Dendritic cell treated with granulocyte-macrophage colony-stimulating factor and Interleukin-4, amounts not matched to agents 40 ng/mL and 50 ng/mL, for 4 days (primary cell): ENCODE measurements around the gene KIF21B.

Source experiments
- H3K27ac Mint-ChIP-seq: one replicate; pipeline ENCODE4 v1.8.0; 2022; ENCODE audit warnings: mild to moderate bottlenecking, mixed read lengths
- H3K27me3 Mint-ChIP-seq: one replicate; pipeline ENCODE4 v1.8.0; 2022; ENCODE audit warnings: mild to moderate bottlenecking, mixed read lengths
- H3K36me3 Mint-ChIP-seq: one replicate; pipeline ENCODE4 v1.8.0; 2022; ENCODE audit warnings: low read depth, mixed read lengths
- H3K4me1 Mint-ChIP-seq: one replicate; pipeline ENCODE4 v1.8.0; 2022; ENCODE audit warnings: low read depth, mixed read lengths
- H3K4me3 Mint-ChIP-seq: one replicate; pipeline ENCODE4 v1.8.0; 2022; ENCODE audit warnings: mild to moderate bottlenecking, moderate library complexity, mixed read lengths
- H3K9me3 Mint-ChIP-seq: one replicate; pipeline ENCODE4 v1.8.0; 2022; ENCODE audit warnings: mixed read lengths
- intact Hi-C: fragments of 100-400 bp; cut with micrococcal nuclease; formaldehyde crosslinking; loops from one replicate; pipeline ENCODE4 v1.15.0; 2022

Gene KIF21B

DNA sequence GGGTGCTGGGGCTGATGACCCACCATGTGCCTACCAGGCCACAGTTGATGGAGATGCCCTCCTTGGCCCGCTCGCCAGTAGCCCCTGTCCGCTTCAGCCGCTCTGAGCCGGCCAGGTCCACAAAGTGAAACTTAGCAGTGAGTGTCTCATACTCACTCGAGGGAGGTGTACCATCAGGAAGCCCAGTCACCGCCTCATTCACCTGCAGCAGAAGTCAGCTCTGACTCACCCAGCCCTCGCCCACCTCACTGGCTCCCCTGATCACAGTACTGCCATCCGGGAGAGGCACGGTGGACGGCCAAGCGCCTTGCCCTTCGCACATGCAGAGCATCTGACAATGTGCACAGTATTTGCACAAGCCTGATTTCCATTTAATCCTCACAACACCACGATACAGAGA, 18.8 kb downstream of the KIF21B start:
- H3K27ac Mint-ChIP-seq = no peak overlapping the region
- H3K9me3 Mint-ChIP-seq = no peaks in the 10 kb centered on the region
- H3K27me3 Mint-ChIP-seq = no peaks in the 10 kb centered on the region
- no peak overlapping the region for H3K4me3 Mint-ChIP-seq
- peaks cover 13% of the 10 kb centered on the region for H3K36me3 Mint-ChIP-seq
- no peaks in the 10 kb centered on the region for H3K4me1 Mint-ChIP-seq
- intact Hi-C loops = no loop called here

DNA sequence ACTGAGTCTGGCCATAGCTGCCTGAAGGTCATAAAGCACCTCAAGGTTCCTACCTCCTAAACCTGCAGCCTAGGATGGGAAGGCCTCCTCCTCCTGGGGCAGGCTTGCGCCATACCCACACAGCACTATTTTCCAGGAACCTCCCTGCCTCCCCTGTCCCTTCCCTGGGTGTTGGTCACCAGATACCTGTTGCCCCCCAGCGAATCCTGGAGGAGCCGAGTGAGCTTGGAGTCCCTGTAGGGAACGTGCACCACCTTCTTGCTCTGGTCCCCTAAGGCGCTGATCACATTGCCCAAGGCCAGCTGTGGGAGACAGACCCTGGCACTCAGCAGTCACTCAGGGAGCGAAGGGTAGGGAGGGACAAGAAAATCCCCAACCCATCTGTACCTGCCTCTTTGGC, 19.4 kb downstream of the KIF21B start:
- Mint-ChIP-seq H3K27me3 (no peaks in the 10 kb centered on the region), H3K4me3 (no peak overlapping the region), H3K36me3 (peaks cover 19% of the 10 kb centered on the region), H3K27ac (no peak overlapping the region), H3K9me3 (no peaks in the 10 kb centered on the region), H3K4me1 (no peaks in the 10 kb centered on the region)
- intact Hi-C loops = no loop called here

DNA sequence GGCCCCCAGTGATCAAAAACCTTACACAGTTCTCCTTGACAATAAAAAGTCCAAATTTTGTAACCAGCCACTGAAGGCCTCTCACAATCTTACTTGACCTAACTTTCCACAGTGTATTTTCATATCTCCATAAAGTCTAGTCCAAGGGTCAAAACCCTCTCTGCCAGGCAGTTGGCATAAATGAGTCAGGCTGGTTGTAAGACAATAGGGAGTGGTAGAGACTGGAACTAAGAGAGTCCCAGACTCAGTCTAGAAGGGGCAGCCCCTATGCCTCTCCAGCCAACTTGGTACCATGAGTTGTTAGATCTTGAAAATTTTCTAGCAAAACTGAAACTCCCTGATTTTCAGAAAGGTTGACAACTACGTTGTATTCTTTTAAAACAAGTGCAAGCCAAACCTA, 21.0 kb downstream of the KIF21B start:
- no peaks in the 10 kb centered on the region for H3K4me1 Mint-ChIP-seq
- H3K4me3 Mint-ChIP-seq = no peak overlapping the region
- intact Hi-C loops = no loop called here
- no peaks in the 10 kb centered on the region for H3K9me3 Mint-ChIP-seq
- peaks cover 32% of the 10 kb centered on the region for H3K36me3 Mint-ChIP-seq
- H3K27ac Mint-ChIP-seq = no peak overlapping the region
- H3K27me3 Mint-ChIP-seq = no peaks in the 10 kb centered on the region

GRCh38 chr1:201001962-201002361, 21.6 kb downstream of the KIF21B start:
- no peaks in the 10 kb centered on the region for H3K4me1 Mint-ChIP-seq
- no peaks in the 10 kb centered on the region for H3K27me3 Mint-ChIP-seq
- intact Hi-C loops = no loop called here
- no peak overlapping the region for H3K27ac Mint-ChIP-seq
- H3K9me3 Mint-ChIP-seq = no peaks in the 10 kb centered on the region
- H3K4me3 Mint-ChIP-seq = no peak overlapping the region
- peaks cover 37% of the 10 kb centered on the region for H3K36me3 Mint-ChIP-seq

DNA sequence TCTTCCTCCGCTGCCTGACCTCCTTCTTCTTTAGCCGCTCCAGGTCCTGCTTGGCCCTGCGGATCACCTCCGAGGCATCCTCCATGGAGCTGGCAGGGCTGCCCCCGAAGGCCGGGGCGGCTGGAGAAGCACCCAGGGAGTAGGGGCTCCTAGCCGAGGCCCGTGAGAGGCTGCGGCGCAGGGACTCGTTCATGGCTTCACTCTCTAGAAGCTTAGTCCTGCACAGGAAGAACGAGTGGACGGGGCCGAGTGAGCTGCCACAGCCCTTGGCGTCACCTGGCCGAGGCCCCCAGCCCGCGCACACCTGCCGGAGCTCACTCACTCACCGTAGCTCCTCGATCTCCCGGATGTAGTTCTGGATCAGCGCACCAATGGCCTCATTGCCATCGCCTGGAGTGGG, 23.1 kb downstream of the KIF21B start:
- Mint-ChIP-seq H3K27ac (no peak overlapping the region), H3K36me3 (peaks cover 49% of the 10 kb centered on the region), H3K27me3 (no peaks in the 10 kb centered on the region), H3K4me1 (no peaks in the 10 kb centered on the region), H3K9me3 (no peaks in the 10 kb centered on the region), H3K4me3 (no peak overlapping the region)
- intact Hi-C loops = no loop called here

DNA sequence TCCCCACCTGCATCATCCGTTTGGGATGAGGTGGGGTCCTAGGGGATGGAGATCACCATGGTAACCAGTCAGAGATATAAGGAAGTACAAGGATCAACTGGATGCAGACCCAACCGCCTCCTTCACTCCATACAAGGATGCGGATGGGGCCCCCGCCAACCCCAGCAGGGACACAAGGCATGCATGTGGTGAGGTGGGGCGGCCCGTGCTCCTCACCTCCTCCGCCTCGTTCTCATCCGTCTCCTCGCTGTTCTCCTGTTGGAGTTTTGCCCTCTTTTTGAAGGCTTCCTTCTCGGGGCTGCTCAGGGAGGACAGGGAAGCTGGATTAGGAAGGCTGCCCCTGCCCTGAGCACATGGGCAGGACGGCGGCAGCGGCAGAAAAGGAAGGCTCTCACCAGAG, 23.8 kb downstream of the KIF21B start:
- H3K4me1 Mint-ChIP-seq = no peaks in the 10 kb centered on the region
- H3K4me3 Mint-ChIP-seq = no peak overlapping the region
- H3K27me3 Mint-ChIP-seq = no peaks in the 10 kb centered on the region
- H3K27ac Mint-ChIP-seq = no peak overlapping the region
- H3K9me3 Mint-ChIP-seq = no peaks in the 10 kb centered on the region
- H3K36me3 Mint-ChIP-seq = peaks cover 49% of the 10 kb centered on the region
- intact Hi-C loops = no loop called here

- Mint-ChIP-seq H3K4me3 (no peak overlapping the region), H3K27ac (no peak overlapping the region), H3K36me3 (peaks cover 49% of the 10 kb centered on the region), H3K9me3 (no peaks in the 10 kb centered on the region), H3K4me1 (peaks cover 5% of the 10 kb centered on the region), H3K27me3 (no peaks in the 10 kb centered on the region)
- intact Hi-C loops = no loop called here
Observed at GRCh38 chr1:200998323-200998722, 25.2 kb downstream of the KIF21B start.

DNA sequence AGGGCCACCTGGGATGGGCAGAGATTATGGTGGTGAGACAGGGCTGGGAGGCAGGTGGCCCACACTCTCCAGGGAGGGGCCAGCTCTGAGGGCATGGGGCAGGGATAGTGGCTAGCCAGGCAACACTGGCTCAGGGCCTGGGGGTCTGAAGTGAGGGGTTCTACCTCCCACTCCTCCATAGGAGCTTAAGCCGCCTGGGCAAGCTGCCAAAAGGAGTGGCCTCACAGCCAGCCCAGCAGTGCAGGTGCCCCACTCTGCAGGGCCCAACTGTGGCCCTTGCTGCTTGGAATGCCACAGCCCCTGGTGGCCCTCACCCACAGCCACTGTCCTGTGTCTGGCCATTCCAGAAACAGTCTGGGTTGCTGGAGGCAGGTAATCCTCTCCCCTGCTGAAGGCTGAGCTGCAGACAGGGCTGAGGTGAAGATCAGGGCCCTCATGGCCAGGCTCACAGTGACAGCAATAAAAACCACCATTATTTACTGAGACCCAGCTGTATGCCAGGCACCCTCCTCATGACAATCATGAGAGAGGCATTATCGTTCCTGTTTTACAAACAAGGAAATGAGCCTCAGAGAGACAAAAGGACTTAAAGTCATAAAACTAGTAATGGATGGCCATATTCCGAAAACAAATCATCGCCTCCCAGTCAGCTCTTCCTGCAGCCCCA, 31.0 kb downstream of the KIF21B start:
- Mint-ChIP-seq H3K27ac (no peak overlapping the region), H3K4me3 (no peak overlapping the region), H3K36me3 (peaks cover 64% of the 10 kb centered on the region), H3K9me3 (no peaks in the 10 kb centered on the region), H3K4me1 (peaks cover 10% of the 10 kb centered on the region), H3K27me3 (no peaks in the 10 kb centered on the region)
- intact Hi-C loops = no loop called here

DNA sequence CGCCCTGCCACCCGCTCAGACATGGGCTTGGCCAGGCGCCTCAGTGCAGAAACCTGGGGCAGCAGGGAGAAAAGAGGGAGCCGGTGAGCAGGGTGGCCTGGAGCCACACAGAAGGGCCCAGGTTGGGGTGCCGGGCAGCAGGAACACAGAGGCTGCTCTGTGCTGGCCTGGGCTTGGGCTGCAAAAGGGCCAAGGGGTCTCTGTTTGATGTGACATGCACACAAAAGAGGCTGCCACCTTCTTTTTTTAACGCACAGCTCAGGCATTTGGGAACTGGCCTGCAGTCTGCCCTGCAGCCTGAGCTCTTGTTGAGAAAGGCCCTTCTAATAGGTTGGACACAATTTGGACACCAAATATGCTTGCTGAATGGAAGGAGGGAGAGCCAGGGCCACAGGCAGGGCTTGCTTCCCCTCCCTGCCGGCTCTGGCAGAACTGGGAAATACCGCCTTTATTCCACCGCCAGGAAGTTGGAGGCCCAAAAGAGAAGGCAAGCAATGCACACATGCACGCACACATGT, 32.4 kb downstream of the KIF21B start:
- H3K36me3 Mint-ChIP-seq = peaks cover 65% of the 10 kb centered on the region
- no peaks in the 10 kb centered on the region for H3K27me3 Mint-ChIP-seq
- no peak overlapping the region for H3K4me3 Mint-ChIP-seq
- no peak overlapping the region for H3K27ac Mint-ChIP-seq
- peaks cover 10% of the 10 kb centered on the region for H3K4me1 Mint-ChIP-seq
- intact Hi-C loops = no loop called here
- no peaks in the 10 kb centered on the region for H3K9me3 Mint-ChIP-seq

DNA sequence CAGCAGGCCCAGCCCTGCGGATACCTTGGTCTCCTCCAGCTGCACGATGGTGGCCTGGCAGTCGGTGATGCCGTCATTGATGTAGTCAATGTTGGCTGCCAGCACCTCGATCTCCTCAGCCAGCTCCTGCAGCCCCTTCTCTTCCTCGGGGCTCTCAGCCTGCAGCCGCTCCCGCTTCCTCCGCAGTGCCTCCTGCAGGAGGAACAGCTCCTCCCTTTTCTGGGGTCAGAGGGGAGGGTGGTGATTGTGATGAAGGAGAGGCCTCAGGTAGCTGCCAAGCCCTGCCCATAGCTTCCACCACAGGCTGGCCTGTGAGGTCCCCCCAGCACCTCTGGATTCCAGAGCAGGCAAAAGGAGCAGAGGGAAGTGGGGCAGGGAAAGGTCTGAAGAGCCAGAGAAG, 33.4 kb downstream of the KIF21B start:
- no peak overlapping the region for H3K27ac Mint-ChIP-seq
- intact Hi-C loops = no loop called here

DNA sequence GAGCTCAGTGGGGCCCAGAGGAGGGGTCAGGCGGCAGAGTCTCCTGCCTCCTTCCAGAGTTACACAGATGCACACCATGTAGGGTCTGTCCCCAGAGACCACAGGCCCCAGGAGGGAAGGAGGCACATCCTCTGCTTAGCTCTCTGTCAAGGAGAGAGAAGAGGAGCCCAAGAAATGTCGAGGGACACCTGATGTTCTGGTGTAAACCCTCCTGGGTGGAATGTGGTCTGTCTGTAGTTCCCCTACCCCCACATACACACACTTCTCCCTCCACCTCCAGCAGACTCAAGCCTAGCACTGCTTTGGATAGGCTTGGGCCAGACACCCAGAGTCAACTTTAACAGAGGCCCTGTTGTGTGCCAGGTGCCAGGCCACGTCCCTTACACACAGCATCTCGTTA, 34.2 kb downstream of the KIF21B start:
- Mint-ChIP-seq H3K4me3 (no peak overlapping the region), H3K27ac (no peak overlapping the region), H3K9me3 (no peaks in the 10 kb centered on the region), H3K36me3 (peaks cover 66% of the 10 kb centered on the region), H3K4me1 (peaks cover 12% of the 10 kb centered on the region), H3K27me3 (no peaks in the 10 kb centered on the region)
- intact Hi-C loops = no loop called here

More for the DNA sequence above, 33.4 kb downstream of the KIF21B start:
- no peaks in the 10 kb centered on the region for H3K27me3 Mint-ChIP-seq
- peaks cover 59% of the 10 kb centered on the region for H3K36me3 Mint-ChIP-seq
- H3K9me3 Mint-ChIP-seq = no peaks in the 10 kb centered on the region
- peaks cover 10% of the 10 kb centered on the region for H3K4me1 Mint-ChIP-seq
- H3K4me3 Mint-ChIP-seq = no peak overlapping the region

DNA sequence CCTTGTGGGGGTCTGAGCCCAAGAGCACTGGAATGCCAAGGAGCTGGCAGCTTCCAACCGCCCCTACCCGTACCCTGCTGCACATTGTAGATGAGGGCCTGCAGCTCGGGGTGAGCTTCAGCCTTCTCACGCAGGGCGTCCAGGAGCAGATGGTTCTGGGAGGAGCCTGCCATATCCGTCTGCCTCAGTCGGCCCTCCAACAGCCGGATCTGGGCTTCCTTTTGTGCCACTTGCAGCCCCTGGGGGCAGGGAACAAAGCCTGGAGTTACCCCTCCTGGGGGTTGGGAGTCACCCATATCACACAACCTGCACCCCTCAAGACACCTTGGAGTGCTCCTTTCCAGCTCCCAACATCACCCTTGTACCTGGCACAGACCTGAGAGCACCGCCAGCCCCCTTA, 34.8 kb downstream of the KIF21B start:
- intact Hi-C loops = no loop called here
- Mint-ChIP-seq H3K36me3 (peaks cover 67% of the 10 kb centered on the region), H3K27me3 (no peaks in the 10 kb centered on the region), H3K9me3 (no peaks in the 10 kb centered on the region), H3K4me1 (peaks cover 15% of the 10 kb centered on the region), H3K27ac (no peak overlapping the region), H3K4me3 (no peak overlapping the region)

- no peak overlapping the region for H3K27ac Mint-ChIP-seq
- H3K4me1 Mint-ChIP-seq = peaks cover 5% of the 10 kb centered on the region
- no peak overlapping the region for H3K4me3 Mint-ChIP-seq
- H3K36me3 Mint-ChIP-seq = peaks cover 71% of the 10 kb centered on the region
- intact Hi-C loops = no loop called here
- H3K9me3 Mint-ChIP-seq = no peaks in the 10 kb centered on the region
- H3K27me3 Mint-ChIP-seq = no peaks in the 10 kb centered on the region
Observed at GRCh38 chr1:200985481-200985880, 38.0 kb downstream of the KIF21B start.

DNA sequence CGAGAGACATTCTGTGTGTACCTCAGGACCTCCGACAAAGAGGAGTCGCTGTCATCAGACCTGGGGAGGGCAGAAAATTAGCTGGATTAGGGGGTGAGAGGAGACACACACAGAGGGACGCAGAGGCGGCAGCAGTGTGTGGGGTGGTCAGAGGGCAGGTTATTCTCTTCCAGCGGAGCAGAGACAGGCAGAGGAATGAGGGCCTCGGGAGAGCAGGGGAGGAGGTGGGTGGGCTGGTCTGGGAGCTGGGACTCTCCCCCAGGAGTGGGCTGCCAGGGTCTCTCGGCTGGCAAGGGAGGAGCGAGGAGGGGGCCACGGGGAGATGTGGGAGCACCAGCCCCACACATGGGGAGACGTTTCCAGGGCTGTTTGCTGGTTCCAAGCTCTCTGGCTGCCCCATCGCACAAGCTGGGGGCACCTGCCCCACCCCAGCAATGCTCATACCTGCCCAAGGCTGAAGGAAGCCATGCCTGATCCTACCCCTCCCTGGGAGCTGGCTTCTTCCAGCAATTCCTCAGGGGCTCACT, 40.4 kb downstream of the KIF21B start:
- intact Hi-C loops = no loop called here
- no peak overlapping the region for H3K27ac Mint-ChIP-seq
- no peaks in the 10 kb centered on the region for H3K27me3 Mint-ChIP-seq
- H3K36me3 Mint-ChIP-seq = peaks cover 65% of the 10 kb centered on the region
- peaks cover 5% of the 10 kb centered on the region for H3K4me1 Mint-ChIP-seq
- H3K4me3 Mint-ChIP-seq = no peak overlapping the region
- no peaks in the 10 kb centered on the region for H3K9me3 Mint-ChIP-seq
